GM19043 (cell line): ENCODE data around the gene ADGRG3.

Experiments
- ATAC-seq: cut with Tn5 transposase; IDR thresholded peaks from one replicate; pipeline ENCODE4 v1.9.1; 2021; ENCODE audit warnings: low read depth; ENCODE audit not compliant: unreplicated experiment

Gene ADGRG3

DNA sequence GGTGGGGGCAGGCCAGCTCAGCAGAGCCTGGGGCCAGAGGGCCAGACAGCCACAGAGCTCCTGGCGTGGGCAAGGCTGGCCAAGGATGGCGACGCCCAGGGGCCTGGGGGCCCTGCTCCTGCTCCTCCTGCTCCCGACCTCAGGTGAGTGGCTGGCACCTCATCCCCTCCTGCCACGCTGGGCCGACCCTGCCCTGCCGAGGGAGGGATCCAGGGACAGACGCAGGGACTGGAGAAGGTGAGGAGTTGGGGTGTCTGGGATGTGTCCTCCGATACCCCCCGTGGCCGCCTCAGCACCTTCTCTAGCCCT, at the start of gene ADGRG3:
Gene ADGRG3, plus strand, starts transcription at position 44 of the 309 bp plus-strand sequence. Its CDS starts 42 bp downstream, at position 86.
- no peak for ATAC-seq

DNA sequence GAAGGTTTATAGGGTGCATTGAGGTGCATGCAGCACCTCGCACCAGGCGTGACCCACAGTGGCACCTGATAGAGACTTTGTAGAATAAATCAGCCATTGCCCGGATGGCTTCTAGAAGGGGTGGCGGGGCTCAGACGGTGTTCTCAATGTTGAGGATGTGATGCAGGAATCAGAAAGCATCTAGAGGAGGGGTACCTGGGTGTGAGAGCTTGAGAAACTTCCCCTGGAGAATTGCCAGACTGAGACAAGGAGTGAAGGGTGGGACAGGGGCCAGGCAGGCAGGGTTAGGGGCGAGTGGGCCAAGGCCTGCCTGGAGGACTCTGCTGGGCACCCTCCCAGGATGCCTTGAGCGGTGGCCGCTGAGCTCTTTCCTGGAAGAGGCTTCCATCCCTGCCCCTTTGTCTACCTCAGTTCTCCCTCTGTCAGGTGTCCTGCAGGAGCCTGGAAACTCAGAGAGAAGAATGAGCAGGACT, 48.9 kb upstream of the ADGRG3 start:
- ATAC-seq, result no peak

- no peak for ATAC-seq
Observed at GRCh38 chr16:57619606-57620334, 48.3 kb upstream of the ADGRG3 start.

DNA sequence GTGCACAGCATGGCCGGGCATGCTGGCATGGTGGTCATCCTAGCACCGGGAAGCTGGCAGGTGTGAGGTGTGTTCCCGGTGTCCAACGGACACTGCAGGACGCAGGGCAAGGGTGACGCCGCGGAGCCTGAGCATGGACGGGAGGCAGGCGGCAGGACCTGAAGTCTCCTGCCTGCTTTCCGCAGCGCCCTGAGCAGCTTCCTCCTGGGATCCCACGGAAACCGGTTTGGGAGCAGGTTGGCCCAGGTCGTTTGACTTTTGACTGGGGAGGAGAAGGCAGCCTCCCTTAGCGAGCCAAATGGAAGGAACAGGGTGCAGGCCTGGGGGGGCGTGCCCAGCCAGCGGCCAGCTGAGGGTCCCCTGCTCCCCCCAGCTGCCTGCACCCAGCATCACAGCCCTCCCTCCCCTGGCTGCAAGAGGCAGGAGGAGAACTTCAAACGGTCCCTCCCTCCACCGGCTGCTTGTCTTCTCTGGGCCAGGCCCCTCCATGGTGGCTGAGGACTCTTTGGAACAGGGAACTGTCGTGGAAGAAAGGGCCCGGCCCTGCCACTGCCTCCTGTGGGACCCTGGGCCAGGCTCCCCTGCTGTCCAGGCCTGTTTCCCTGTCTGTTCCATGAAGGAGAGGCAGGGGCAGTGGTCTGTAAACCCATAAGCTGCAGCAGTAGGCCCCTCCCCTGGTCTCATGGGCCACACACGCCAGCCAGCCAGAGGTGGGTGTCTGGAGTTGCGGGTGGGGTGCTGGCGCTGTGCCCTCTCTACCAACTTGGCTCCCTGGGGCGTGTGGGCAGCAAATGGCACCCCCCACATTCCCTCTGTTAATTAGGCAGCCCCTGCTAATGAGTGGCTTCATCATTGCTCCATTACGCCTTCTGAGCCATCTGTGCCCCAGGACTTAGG, 47.5 kb upstream of the ADGRG3 start:
- no peak for ATAC-seq

DNA sequence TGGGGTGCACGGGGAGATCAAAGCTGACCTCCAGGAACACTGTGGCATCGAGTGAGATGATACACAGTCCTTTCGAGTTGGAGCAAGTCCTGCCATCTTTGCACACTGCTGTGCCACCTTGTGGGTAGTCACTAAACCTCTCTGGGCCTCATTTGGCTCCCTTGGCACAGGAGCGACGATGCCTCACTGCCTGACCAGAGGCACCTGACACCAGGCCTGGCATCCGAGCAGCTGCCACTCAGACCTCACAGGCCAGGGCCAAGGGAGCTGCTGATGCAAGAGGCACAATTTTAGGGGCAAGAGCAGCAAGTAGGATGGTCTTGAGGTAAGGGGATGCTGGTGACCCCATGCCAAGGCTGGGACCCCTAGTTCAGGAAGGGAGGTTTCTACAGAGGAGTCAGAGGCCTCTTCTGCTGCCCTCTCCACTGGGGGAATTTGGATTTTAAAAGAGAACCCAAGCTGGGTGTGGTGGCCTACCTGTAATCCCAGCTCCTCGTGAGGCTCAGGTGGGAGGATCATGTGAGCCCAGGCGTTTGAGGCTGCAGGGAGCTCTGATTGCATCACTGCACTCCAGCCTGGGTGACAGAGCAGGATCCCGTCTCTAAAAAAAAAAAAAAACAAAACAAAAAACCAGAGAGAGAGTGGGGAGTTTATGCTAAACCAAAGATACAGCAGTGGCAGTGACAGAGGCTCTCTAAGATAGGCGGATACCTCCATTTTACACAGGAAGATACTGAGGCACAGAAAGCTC, 46.4 kb upstream of the ADGRG3 start:
- no peak for ATAC-seq

DNA sequence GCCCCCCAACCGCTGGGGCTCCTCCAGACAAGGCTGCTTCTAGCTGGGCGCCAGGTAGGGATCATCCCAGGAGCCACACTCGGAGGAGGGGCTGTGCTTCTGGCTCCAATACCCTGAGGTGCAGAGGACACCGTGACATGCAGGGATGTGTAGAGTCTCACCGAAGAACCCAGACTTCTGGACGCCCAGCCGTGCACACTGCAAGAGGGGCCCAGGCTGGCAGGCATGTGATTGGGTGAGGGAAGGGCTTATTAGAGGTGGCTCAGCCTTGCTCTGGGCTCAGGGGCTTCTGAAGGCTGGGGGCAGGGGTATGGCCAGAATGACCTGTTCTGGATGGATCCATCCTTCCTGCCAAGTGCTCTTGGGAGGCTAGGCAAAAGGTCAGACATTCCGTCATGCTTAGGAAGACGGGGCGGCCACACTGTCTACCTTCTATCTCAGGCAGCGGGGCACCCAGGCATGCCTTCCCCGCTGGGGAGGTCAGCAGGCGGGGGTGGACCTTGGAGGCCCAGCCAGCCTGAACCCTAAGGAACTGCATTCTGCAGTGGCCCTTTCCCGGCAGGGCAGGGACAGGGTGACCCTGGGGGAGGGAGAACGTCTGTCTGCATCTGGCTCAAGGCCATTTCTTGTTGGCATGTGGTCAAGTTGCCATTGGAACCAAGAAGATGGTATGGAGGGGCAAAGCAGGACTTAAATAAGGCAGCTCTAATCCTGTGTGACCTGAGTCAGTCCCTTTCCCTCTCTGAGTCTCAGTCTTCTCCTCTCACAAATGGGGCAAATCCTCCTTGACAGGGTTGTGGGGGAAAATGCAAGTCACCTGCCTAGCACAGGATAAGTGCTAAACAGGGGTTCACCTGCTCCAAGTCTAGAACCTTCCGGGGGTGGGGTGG, 45.5 kb upstream of the ADGRG3 start:
- ATAC-seq, result no peak

- no peak for ATAC-seq
Observed at GRCh38 chr16:57623251-57624043, 44.7 kb upstream of the ADGRG3 start.

DNA sequence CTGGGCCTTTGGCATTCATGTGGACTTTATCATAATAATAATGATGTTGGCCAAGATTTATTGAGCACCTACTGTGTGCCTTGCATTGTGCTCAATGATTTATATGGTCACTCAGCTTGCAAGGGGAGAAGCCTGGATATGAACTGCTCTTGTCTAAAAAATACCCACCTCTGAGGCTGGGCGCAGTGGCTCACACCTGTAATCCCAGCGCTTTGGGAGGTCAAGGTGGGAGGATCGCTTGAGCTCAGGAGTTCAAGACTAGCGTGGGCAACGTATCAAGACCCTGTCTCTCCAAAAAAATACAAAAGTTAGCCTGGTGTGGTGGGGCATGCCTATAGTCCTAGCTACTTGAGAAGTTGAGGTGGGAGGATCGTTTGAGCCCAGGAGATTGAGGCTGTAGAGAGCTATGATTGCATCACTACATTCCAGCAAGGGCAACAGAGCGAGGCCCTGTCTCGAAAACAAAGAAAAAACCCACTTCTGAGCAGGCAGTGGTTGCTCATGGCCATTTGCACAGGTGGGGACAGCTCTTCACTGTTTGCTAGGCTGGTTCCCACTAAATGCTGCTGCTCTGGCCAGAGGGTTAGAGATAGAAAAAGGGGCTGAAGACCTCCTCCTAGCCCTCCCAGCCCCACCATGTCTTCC, 43.9 kb upstream of the ADGRG3 start:
- ATAC-seq, result no peak

GRCh38 chr16:57624806-57625500, 43.2 kb upstream of the ADGRG3 start:
- no peak for ATAC-seq

- no peak for ATAC-seq
Observed at GRCh38 chr16:57626420-57627170, 41.5 kb upstream of the ADGRG3 start.

DNA sequence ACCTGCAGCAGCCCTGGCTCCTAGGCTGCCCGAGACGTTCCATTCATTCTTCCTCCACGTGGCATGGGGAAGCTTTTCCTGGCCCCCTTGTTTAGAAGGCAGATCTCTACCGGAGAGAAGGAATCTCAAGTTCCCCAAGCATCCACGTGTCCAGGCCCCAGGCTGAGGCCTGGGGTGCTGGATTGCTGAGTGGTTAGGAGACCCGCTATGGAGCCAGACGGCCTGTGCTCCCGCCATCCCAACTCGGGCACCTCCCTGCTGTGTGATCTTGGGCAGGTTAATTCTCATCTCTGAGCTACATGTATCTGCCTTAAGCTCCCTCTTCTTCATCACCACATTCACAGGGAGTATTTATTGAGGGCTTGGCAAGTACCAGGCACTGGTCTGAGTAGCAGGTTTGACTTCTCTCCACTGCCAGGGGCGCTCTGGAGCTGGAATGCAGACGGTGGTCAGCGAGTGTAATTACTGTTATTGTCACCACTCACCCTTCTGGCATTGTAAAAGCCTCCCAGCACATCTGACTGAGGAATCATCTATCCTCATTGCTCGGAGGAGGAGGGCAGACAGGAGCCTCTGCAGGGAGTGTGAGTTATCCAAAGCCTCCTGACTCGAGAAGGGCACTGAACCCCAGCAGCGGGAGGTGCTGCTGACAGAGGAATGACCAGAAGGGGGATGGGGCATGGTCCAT, 40.8 kb upstream of the ADGRG3 start:
- no peak for ATAC-seq

DNA sequence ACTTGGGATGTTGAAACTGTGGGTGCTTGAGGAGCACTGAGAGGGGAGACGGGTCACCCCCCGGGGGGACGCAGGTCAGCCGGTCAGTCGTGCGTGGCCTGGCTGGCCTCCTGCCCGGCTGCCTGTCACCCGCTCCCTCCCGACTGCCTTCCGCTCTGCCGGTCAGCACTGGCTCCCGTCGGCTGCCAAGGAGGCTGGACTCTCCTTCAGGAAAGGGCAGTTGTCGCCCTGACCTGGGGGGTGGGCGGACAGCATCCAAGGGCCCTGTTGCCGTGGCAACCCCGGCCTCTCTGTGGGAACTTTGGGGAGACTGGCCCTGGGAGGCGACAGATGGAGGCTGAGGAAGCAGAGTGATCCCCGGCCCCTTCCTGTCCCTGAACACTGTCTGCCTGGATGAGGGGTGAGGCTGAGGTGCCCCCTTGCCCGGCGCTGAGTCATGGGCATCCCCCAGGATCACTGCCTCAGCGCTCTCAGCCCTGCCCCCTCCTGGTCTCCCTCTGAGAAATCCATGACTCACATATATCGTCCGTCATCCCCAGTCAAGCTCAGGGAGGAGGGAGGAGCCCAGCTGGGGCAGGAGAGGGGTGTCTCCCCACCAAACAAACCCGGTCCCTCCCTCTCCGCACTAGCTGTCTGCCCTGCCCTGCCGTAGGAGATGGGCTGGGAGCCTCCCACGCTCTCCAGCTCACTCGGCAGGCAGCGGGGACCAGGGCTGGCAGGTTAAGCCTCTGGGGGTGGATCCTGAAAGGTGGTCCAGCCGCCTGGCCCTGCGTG, 39.9 kb upstream of the ADGRG3 start, which contains the start of gene ADGRG1:
Gene ADGRG1, plus strand, starts transcription at position 623 of the 774 bp plus-strand sequence. CDS start 21,658 bp downstream, outside the sequence.
- no peak for ATAC-seq

DNA sequence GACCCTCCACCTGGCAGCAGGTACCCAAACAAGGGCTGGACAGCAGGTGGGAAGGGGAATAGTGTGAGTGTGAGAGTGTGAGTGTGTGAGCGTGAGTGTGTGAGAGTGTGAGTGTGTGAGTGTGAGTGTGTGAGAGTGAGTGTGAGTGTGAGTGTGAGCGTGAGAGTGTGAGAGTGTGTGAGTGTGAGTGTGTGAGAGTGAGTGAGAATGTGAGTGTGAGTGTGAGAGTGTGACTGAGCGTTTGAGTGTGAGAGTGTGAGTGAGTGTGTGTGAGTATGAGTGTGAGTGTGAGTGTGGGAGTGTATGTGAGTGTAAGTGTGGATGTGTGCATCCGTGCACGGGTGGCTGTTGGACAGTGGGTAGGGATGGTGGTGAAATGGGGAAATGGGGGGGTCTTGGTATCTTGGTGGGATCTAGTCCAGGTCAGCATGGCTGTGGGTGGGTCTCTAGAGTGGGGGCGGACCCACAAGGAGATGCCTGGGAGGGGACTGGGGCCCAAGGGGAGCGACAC, 39.3 kb upstream of the ADGRG3 start:
- no peak for ATAC-seq

GRCh38 chr16:57629516-57630406, 38.3 kb upstream of the ADGRG3 start:
- ATAC-seq, result no peak

- no peak for ATAC-seq
Observed at GRCh38 chr16:57630407-57630797, 37.7 kb upstream of the ADGRG3 start.
